SK-N-SH (cell line): ENCODE measurements around the gene TPRX1. TPM values are rescaled to one million over a fixed set of nuclear protein-coding genes. Genes with fewer than 3 reads are reported as not detected.
A peak's percentile ranks its signal among the peaks of the same experiment; 100 is the strongest.
"Not testable (repeated sequence)": the region's sequence is repeated elsewhere in the genome, so short reads cannot be mapped to it uniquely, and the experiment has no call there.

Experiments
- CTCF ChIA-PET: fragments of 300-600, 350-600 bp; formaldehyde crosslinking; extraction: SDS; loops from one replicate; lab custom pipeline; 2021; lab: Yijun Ruan, JAX
- POLR2A ChIA-PET: fragments of 350-600 bp; sonication (Branson Sonifier 250); formaldehyde crosslinking; extraction: SDS; loops from one replicate; lab custom pipeline; 2020; ENCODE audit warnings: antibody characterized with exemption, inconsistent platforms; lab: Yijun Ruan, JAX
- DNase-seq: peaks from one replicate; pipeline ENCODE4 v3.0.0; 2012
- H2AFZ ChIP-seq: fragments of 200-600 bp; sonication (generic); 2 replicates; pipeline ENCODE4 v1.8.1; 2016; ENCODE audit warnings: antibody characterized with exemption, mild to moderate bottlenecking, low read depth
- H3F3A ChIP-seq: fragments of 200-600 bp; sonication (generic); replicated peaks from 2 replicates; pipeline ENCODE3; 2016; ENCODE audit warnings: antibody characterized with exemption, mild to moderate bottlenecking; ENCODE audit not compliant: insufficient read depth
- H3K27ac ChIP-seq, 2 experiments: fragments of 200-500 bp in 1 of 2; fragments of 200-600 bp in 1 of 2; sonication (Bioruptor generic) in 1 of 2; sonication (generic), shearing (Covaris generic) in 1 of 2; 2 replicates each; pipeline versions ENCODE4 v1.5.1 to v1.6.1; 2014 to 2016; ENCODE audit warnings: low read depth in 2 of 2, inconsistent platforms in 1 of 2, low read length in 1 of 2, mild to moderate bottlenecking in 1 of 2, mixed read lengths in 1 of 2
- H3K27me3 ChIP-seq: fragments of 200-600 bp; sonication (generic), shearing (Covaris generic); 2 replicates; pipeline ENCODE4 v1.6.1; 2016; ENCODE audit warnings: mixed run types; ENCODE audit not compliant: insufficient read depth
- H3K36me3 ChIP-seq, 2 experiments: fragments of 200-500 bp in 1 of 2; fragments of 200-600 bp in 1 of 2; sonication (Bioruptor generic) in 1 of 2; sonication (generic) in 1 of 2; replicated peaks in 1 of 2; 2 replicates each; pipeline versions ENCODE3 to v1.5.1; 2014 to 2016; ENCODE audit warnings: low read length in 1 of 2, mild to moderate bottlenecking in 1 of 2; ENCODE audit not compliant: insufficient read depth in 2 of 2, control insufficient read depth in 1 of 2
- H3K4me1 ChIP-seq, 2 experiments: fragments of 200-500 bp in 1 of 2; fragments of 200-600 bp in 1 of 2; sonication (Bioruptor generic) in 1 of 2; sonication (generic), shearing (Covaris generic) in 1 of 2; 2 replicates each; pipeline versions ENCODE4 v1.5.1 to v1.6.1; 2014 to 2016; ENCODE audit warnings: low read depth in 1 of 2, low read length in 1 of 2, mixed run types in 1 of 2; ENCODE audit not compliant: insufficient read depth in 2 of 2, control insufficient read depth in 1 of 2
- H3K4me2 ChIP-seq: fragments of 200-600 bp; sonication (generic), shearing (Covaris generic); 2 replicates; pipeline ENCODE4 v1.6.1; 2017; ENCODE audit warnings: mixed run types
- H3K4me3 ChIP-seq, 2 experiments: fragments of 200-500 bp in 1 of 2; fragments of 200-600 bp in 1 of 2; sonication (Bioruptor generic) in 1 of 2; sonication (generic), shearing (Covaris generic) in 1 of 2; 2 replicates each; pipeline versions ENCODE4 v1.5.1 to v1.8.1; 2014 to 2016; ENCODE audit warnings: low read depth in 2 of 2, inconsistent platforms in 1 of 2, low read length in 1 of 2, mild to moderate bottlenecking in 1 of 2, mixed read lengths in 1 of 2, moderate library complexity in 1 of 2
- H3K79me2 ChIP-seq: fragments of 200-600 bp; sonication (generic); 2 replicates; pipeline ENCODE4 v1.8.1; 2017; ENCODE audit warnings: mild to moderate bottlenecking; ENCODE audit not compliant: insufficient read depth
- H3K9ac ChIP-seq: fragments of 200-600 bp; sonication (generic); 2 replicates; pipeline ENCODE4 v1.6.1; 2017; ENCODE audit warnings: mixed run types
- H3K9me2 ChIP-seq: fragments of 200-600 bp; sonication (generic); 2 replicates; pipeline ENCODE4 v1.6.1; 2017; ENCODE audit warnings: mixed run types
- H3K9me3 ChIP-seq: fragments of 200-600 bp; sonication (generic); 2 replicates; pipeline ENCODE4 v1.6.1; 2017; ENCODE audit warnings: mixed run types, mild to moderate bottlenecking, moderate library complexity
- H4K20me1 ChIP-seq: fragments of 200-600 bp; sonication (generic); 2 replicates; pipeline ENCODE4 v1.6.1; 2017; ENCODE audit warnings: mild to moderate bottlenecking, mixed run types; ENCODE audit not compliant: insufficient read depth
- CTCF ChIP-seq: fragments of 200-600 bp; sonication (generic); IDR thresholded peaks from 2 replicates; pipeline ENCODE4 v1.6.1; 2017; ENCODE audit warnings: antibody characterized with exemption, mild to moderate bottlenecking, moderate library complexity
- EZH2phosphoT487 ChIP-seq: fragments of 200-600 bp; sonication (generic); IDR thresholded peaks from 2 replicates; pipeline ENCODE4 v1.6.1; 2017; ENCODE audit warnings: low read depth, mixed run types, mild to moderate bottlenecking, antibody characterized with exemption, moderate library complexity, borderline replicate concordance
- FOSL2 ChIP-seq: IDR thresholded peaks from 2 replicates; pipeline ENCODE4 v1.4.0; 2012; ENCODE audit warnings: low read depth, mild to moderate bottlenecking, moderate library complexity, borderline replicate concordance
- IRF3 ChIP-seq: fragments of 150-350 bp; IDR thresholded peaks from 2 replicates; pipeline ENCODE4 v1.6.1; 2016; ENCODE audit warnings: mild to moderate bottlenecking, low read depth, low read length
- MAX ChIP-seq: IDR thresholded peaks from 2 replicates; pipeline ENCODE4 v1.4.0; 2012; ENCODE audit warnings: low read depth
- MEF2A ChIP-seq: IDR thresholded peaks from 2 replicates; pipeline ENCODE4 v1.4.0; 2012; ENCODE audit warnings: low read depth, borderline replicate concordance
- MXI1 ChIP-seq: IDR thresholded peaks from 2 replicates; pipeline ENCODE4 v1.6.1; 2012; ENCODE audit warnings: mild to moderate bottlenecking, low read depth, low read length, improper control_type of control experiment
- PBX3 ChIP-seq: IDR thresholded peaks from 2 replicates; pipeline ENCODE4; 2012
- RCOR1 ChIP-seq: fragments of 150-350 bp; IDR thresholded peaks from 2 replicates; pipeline ENCODE4 v1.6.1; 2017; ENCODE audit warnings: antibody characterized with exemption, low read length
- RXRA ChIP-seq: IDR thresholded peaks from 2 replicates; pipeline ENCODE4 v1.4.0; 2012; ENCODE audit warnings: low read depth, mild to moderate bottlenecking, borderline replicate concordance
- SMC3 ChIP-seq: IDR thresholded peaks from 2 replicates; pipeline ENCODE4 v1.6.1; 2012; ENCODE audit warnings: low read depth, low read length, improper control_type of control experiment
- TAF1 ChIP-seq: IDR thresholded peaks from 2 replicates; pipeline ENCODE4 v1.6.1; 2012; ENCODE audit warnings: low read depth, mild to moderate bottlenecking, low read length, moderate library complexity, borderline replicate concordance
- WGBS: methylation state at CpG from one replicate; pipeline ENCODE4 v1.1.6; 2017; ENCODE audit warnings: low lambda C conversion rate; 5-methylcytosine and 5-hydroxymethylcytosine counted together
- polyA plus RNA-seq, 3 experiments: library from polyadenylated mRNA; depleted of rRNA; stranded (reverse); fragments of >200 nt; gene quantifications; 2 replicates each; pipeline ENCODE4 v1.2.3, GENCODE V29; 2012

Gene TPRX1
- polyA plus RNA-seq, 1 of the 3 experiments (the other 2 are of a cell fraction), result not detected

GRCh38 chr19:47820410-47820809 lies 16.1 kb upstream of the TPRX1 start:
- H3K36me3 ChIP-seq, result no peaks in the 10 kb centered on the region
- no peak overlapping the region for H3K4me3 ChIP-seq
- H3K9me3 ChIP-seq, result no peaks in the 10 kb centered on the region
- POLR2A ChIA-PET, result no interaction called here
- no peak overlapping the region for H3K9ac ChIP-seq
- TF ChIP-seq CTCF, result no peak
- no peak for TF ChIP-seq PBX3
- no peak for TF ChIP-seq RCOR1
- no peak for TF ChIP-seq EZH2phosphoT487
- no peak for TF ChIP-seq FOSL2
- no peak for TF ChIP-seq MEF2A
- TF ChIP-seq, all 33 proteins: peak for 0
- no peak for DNase-seq
- Histone ChIP-seq H3K27ac (no peak overlapping the region), H2AFZ (no peak overlapping the region), H3K4me1 (no peaks in the 10 kb centered on the region), H3K79me2 (no peaks in the 10 kb centered on the region), H3K4me2 (0 out of 2 replicates have a peak overlapping the region, but pooled peaks have one; percentile 13), H4K20me1 (no peaks in the 10 kb centered on the region), H3F3A (no peaks in the 10 kb centered on the region), H3K9me2 (no peaks in the 10 kb centered on the region), H3K27me3 (peaks cover 50% of the 10 kb centered on the region; the same call in 1 of the 2 replicates)
- WGBS, result 42% methylated on average over 2 of the region's 2 CpGs
- CTCF ChIA-PET, result interaction anchor here (1.5 kb wide), 1 partner anchor 43 kb away, joined by 6 read pairs; no protein-coding TSS in a partner anchor

GRCh38 chr19:47819858-47820257 lies 15.5 kb upstream of the TPRX1 start:
- Histone ChIP-seq H3K9me2 (no peaks in the 10 kb centered on the region), H2AFZ (no peak overlapping the region), H3K79me2 (no peaks in the 10 kb centered on the region), H3F3A (no peaks in the 10 kb centered on the region), H3K9ac (no peak overlapping the region), H3K4me1 (no peaks in the 10 kb centered on the region), H3K36me3 (no peaks in the 10 kb centered on the region), H4K20me1 (no peaks in the 10 kb centered on the region), H3K4me3 (no peak overlapping the region), H3K27ac (no peak overlapping the region), H3K4me2 (0 out of 2 replicates have a peak overlapping the region, but pooled peaks have one; percentile 13), H3K27me3 (peaks cover 51% of the 10 kb centered on the region; the same call in 1 of the 2 replicates), H3K9me3 (no peaks in the 10 kb centered on the region)
- TF ChIP-seq MEF2A, result no peak
- TF ChIP-seq MXI1, result no peak
- no peak for TF ChIP-seq SMC3
- TF ChIP-seq RXRA, result no peak
- TF ChIP-seq IRF3, result no peak
- TF ChIP-seq FOSL2, result no peak
- no peak for TF ChIP-seq TAF1
- no peak for TF ChIP-seq MAX
- ChIA-PET POLR2A (no interaction called here), CTCF (interaction anchor here (1.5 kb wide), 1 partner anchor 44 kb away, joined by 6 read pairs; no protein-coding TSS in a partner anchor)
- no peak for DNase-seq
- WGBS, result 22% methylated on average over 10 of the region's 10 CpGs

GRCh38 chr19:47818221-47818620 lies 13.9 kb upstream of the TPRX1 start:
- H2AFZ ChIP-seq, H3K9me3 ChIP-seq, DNase-seq, H3K4me1 ChIP-seq, H3K27ac ChIP-seq, H3K9me2 ChIP-seq, H3K4me2 ChIP-seq, H3F3A ChIP-seq, H4K20me1 ChIP-seq, CTCF ChIA-PET, H3K36me3 ChIP-seq, H3K9ac ChIP-seq, H3K4me3 ChIP-seq, POLR2A ChIA-PET, H3K79me2 ChIP-seq: not testable (repeated sequence)
- peaks cover 51% of the 10 kb centered on the region; the same call in 1 of the 2 replicates for H3K27me3 ChIP-seq
- WGBS, result 76% methylated on average over 1 of the region's 1 CpG

- H4K20me1 ChIP-seq, H3K9ac ChIP-seq, H3K9me2 ChIP-seq, H3K27ac ChIP-seq, H3K4me2 ChIP-seq, POLR2A ChIA-PET, H3K36me3 ChIP-seq, H3K4me1 ChIP-seq, H3K4me3 ChIP-seq, H3K79me2 ChIP-seq, H3F3A ChIP-seq, H2AFZ ChIP-seq, H3K9me3 ChIP-seq, DNase-seq: not testable (repeated sequence)
- peaks cover 42% of the 10 kb centered on the region; the same call in 1 of the 2 replicates for H3K27me3 ChIP-seq
- 64% methylated on average over 8 of the region's 8 CpGs for WGBS
- CTCF ChIA-PET, result interaction anchor here (2.3 kb wide), 1 partner anchor 47 kb away, joined by 9 read pairs; no protein-coding TSS in a partner anchor
These were observed 11.9 kb upstream of the TPRX1 start for GRCh38 chr19:47816270-47816669.
